Non-pigmented ciliary epithelial cell (primary cell): ENCODE data around the gene PCSK6.
"Not testable (repeated sequence)": the region's sequence is repeated elsewhere in the genome, so short reads cannot be mapped to it uniquely, and the experiment has no call there.

ENCODE experiments used
- DNase-seq: peaks from one replicate; pipeline ENCODE4 v3.0.0-alpha.2; 2010; ENCODE audit warnings: low read depth

The PCSK6 gene

DNA sequence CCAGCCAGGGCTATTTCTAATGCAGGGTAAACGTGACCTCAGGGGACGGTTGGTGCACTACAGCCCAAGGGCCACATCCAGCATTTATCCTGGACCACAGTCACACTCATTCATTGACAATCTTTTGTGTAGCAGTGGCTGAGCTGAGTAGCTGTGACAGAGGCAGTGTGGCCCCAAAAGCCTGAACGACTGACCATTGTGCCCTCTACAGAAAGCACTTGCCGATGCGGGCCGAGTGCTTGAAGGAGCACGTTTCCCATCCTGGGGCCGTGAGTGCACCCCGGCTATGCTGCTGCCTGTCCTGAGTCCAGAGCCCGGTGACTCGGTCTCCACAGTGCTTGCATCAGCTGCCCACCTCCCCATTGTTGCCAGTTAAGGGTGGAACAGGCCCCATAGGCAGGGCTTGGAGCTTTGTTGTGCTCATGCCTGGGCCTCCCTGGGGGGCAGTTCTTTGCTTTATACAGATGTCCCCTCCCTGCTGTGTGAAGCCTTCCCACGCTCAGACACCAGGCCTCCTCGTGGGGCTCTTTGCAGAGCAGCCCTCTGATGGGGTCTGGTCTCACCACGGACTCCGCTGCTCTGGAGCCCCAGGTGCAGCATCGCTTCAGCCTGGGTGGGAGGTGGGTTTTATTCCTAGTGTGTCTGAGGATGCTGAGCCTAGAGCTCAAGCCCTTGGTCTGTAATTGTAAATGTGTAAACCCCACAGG is 181.5 kb downstream of the PCSK6 start:
- DNase-seq: no peak

GRCh38 chr15:101307048-101307896 is 182.2 kb downstream of the PCSK6 start:
- DNase-seq: no peak

DNA sequence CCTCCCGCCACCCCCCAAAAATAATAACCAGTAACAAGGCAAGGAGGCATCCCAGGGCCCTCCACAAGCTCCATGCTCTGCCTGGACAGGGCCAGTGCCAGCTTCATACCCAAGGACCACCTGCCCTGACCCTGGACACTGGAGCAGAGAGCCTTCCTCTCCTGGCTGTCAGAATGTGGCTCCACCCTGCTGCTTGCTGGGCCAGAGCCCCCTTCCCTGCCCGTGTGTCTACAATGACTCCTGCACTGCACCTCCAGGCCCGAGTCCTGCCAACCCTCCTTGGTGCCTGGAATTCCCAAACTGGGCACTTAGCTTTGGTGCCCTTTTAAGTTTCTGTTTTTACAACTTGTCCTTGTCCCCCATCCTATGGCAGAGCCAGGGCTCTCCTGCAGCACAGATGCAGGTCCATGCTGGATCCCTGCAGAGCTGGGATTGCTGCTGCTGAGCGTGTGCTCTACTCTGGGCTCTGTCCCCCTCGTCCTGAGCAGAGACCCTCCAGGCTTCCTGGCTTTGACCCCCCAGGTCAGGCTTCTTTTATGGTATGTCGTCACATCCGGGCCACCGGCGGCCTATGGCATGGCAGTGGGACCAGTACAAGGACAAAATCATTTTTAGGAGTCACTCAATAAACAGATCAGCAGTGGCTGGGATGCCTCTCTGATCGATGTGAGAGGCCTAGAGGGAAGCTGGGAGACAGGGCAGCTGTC is 183.0 kb downstream of the PCSK6 start:
- DNase-seq: no peak

- no peak for DNase-seq
These were observed 183.7 kb downstream of the PCSK6 start for GRCh38 chr15:101305820-101306255.

DNA sequence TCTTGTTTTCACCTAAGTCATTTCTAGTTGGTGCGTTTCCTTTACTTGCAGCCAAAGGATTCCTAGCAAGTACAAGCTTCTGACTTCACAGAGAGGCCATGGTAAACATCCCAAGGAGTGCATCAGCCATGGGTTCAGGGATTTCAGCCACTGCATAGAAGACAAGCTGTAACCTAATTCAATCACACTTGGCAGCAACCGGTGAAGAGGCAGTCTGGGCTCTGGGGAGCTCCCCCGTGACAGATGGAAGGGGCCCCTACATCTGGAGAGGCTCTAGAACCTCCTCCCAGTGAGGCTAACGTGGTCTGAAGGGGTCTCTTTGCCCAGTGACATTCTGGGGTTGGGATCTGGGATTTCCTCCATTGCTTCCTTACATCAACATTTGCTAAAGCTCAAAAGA is 186.1 kb downstream of the PCSK6 start:
- DNase-seq: no peak

- DNase-seq: no peak
These were observed 192.8 kb downstream of the PCSK6 start for GRCh38 chr15:101296418-101297405.

- DNase-seq: no peak
These were observed 193.8 kb downstream of the PCSK6 start for GRCh38 chr15:101295607-101296161.

- DNase-seq: peak; percentile 64
These were observed 194.5 kb downstream of the PCSK6 start, which contains the start of gene SNRPA1 for GRCh38 chr15:101294731-101295606. TSS of gene SNRPA1 (minus strand) at chr15:101295248. CDS start at chr15:101295178, 70 bp downstream.

DNA sequence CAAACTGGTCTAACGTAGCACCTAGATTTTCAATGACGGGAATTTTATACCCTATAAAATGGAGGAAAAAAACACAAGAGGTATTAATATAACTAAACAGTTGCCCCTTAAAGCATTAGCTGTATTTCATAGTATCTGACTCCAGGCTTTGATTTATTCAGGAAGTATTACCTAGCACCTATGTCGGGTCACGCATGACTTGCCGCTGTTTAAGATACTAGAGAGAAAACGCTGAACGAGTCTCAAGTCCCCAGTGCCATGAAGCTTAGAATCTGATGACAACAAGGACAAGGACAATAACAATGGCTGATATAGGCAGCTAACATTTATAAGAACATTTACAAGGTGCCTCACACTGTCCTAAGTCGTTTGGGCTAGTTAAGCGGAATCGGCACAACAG is 196.4 kb downstream of the PCSK6 start:
- DNase-seq: no peak

GRCh38 chr15:101288905-101289513 is 200.5 kb downstream of the PCSK6 start:
- DNase-seq: no peak

- DNase-seq: not testable (repeated sequence)
These were observed 202.2 kb downstream of the PCSK6 start for GRCh38 chr15:101287342-101287741.

- DNase-seq: no peak
These were observed 202.9 kb downstream of the PCSK6 start for GRCh38 chr15:101286471-101287114.

- no peak for DNase-seq
These were observed 205.6 kb downstream of the PCSK6 start for GRCh38 chr15:101283931-101284330.

GRCh38 chr15:101280007-101280406 is 209.5 kb downstream of the PCSK6 start:
- no peak for DNase-seq

- DNase-seq: no peak
These were observed 211.5 kb downstream of the PCSK6 start for GRCh38 chr15:101277943-101278564.

DNA sequence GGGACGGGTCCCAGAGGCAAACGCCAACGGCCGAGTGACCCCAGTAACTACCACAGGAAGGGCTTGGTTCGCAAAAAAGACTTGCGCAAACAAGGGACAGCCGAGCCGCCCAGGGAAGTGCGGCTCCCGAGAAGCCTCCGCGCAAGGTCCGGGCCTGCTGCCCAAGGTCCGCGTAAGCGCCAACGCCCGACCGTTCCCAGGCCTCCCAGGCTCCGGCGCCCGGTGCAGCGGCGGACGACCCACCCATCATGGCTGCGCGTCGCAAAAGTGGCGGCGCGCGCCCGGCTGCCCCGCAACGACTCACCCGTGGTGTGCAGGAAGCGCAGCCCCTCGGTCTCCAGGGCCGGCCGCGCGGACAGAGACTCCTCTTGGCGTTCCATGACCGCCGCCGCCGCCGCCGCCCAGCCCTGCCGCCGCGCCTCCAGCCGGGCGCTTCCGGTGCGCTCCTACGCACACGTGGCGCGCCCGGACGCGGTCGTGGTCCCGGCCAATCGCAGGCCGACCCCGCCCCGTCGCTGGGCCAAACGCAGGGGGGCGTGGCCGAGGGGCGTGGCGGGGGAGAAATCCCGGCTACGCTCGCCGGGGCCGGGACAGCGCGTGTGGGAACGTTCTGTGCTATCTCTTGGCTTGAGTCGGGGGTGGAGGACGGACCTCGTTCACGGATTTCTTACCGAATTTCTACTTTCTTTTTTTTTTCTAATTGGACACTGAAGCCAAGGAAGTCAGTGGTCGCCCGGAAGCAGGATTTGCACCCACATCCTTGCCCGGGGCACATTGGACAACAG is 212.3 kb downstream of the PCSK6 start, which contains the start of gene SELENOS:
SELENOS (minus strand) TSS at position 448 of the 785 bp plus-strand sequence; CDS start at position 380, 68 bp downstream.
- DNase-seq: no peak

DNA sequence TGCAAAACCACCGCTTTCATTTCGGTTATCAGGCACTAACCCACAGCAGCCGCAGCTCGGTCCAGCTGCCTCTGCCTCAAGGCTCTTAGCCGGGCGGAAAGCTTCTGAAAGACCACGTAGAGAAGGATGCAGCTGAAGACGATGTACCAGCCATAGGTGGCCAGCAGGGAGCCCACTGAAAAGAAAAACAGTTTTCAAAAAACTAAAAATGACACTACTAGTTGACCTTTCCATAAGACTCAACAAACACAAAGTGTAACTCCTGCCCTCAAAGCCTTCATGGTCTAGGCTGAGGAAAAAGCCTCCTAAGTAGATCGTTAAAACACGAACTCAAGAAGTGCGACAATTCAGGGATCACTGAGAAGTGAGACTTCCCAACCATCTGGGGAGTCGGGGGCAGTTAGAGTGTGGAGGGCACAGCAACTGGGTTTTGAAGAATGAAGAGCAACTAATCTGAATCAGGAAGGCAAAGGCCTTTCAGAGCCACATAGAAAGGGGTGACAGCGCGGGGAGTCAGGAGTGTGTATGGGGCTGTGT is 212.9 kb downstream of the PCSK6 start:
- no peak for DNase-seq
